ENCODE data around the gene ABTB2.

ABTB2 gene

GRCh38 chr11:34158661-34159060, 199.1 kb downstream of the ABTB2 start:
- in situ Hi-C loops (cut with HindIII; ENCODE audit: low sequenced_read_pairs), result no loop called here

GRCh38 chr11:34157163-34157562, 200.6 kb downstream of the ABTB2 start:
- in situ Hi-C loops (cut with HindIII; ENCODE audit: low sequenced_read_pairs), result no loop called here

GRCh38 chr11:34155757-34156062, 202.1 kb downstream of the ABTB2 start:
- in situ Hi-C loops (cut with HindIII; ENCODE audit: low sequenced_read_pairs), result no loop called here

GRCh38 chr11:34155057-34155756, 202.6 kb downstream of the ABTB2 start:
- in situ Hi-C loops (cut with HindIII; ENCODE audit: low sequenced_read_pairs), result no loop called here

- in situ Hi-C loops (cut with HindIII; ENCODE audit: low sequenced_read_pairs), result no loop called here
Measured at GRCh38 chr11:34154059-34154875, 203.5 kb downstream of the ABTB2 start.

GRCh38 chr11:34151916-34152845, 205.6 kb downstream of the ABTB2 start:
- in situ Hi-C loops (cut with HindIII; ENCODE audit: low sequenced_read_pairs), result no loop called here

GRCh38 chr11:34151166-34151565, 206.6 kb downstream of the ABTB2 start:
- in situ Hi-C loops (cut with HindIII; ENCODE audit: low sequenced_read_pairs), result no loop called here

GRCh38 chr11:34150494-34151151, 207.2 kb downstream of the ABTB2 start:
- in situ Hi-C loops (cut with HindIII; ENCODE audit: low sequenced_read_pairs), result no loop called here

- in situ Hi-C loops (cut with HindIII; ENCODE audit: low sequenced_read_pairs), result no loop called here
Measured at GRCh38 chr11:34149786-34150185, 208.0 kb downstream of the ABTB2 start.

GRCh38 chr11:34149274-34149673, 208.5 kb downstream of the ABTB2 start:
- in situ Hi-C loops (cut with HindIII; ENCODE audit: low sequenced_read_pairs), result no loop called here

- in situ Hi-C loops (cut with HindIII; ENCODE audit: low sequenced_read_pairs), result no loop called here
Measured at GRCh38 chr11:34148504-34149165, 209.2 kb downstream of the ABTB2 start.

- in situ Hi-C loops (cut with HindIII; ENCODE audit: low sequenced_read_pairs), result no loop called here
Measured at GRCh38 chr11:34147581-34147980, 210.2 kb downstream of the ABTB2 start.

- in situ Hi-C loops (cut with HindIII; ENCODE audit: low sequenced_read_pairs), result no loop called here
Measured at GRCh38 chr11:34146866-34147265, 210.9 kb downstream of the ABTB2 start.

- in situ Hi-C loops (cut with HindIII; ENCODE audit: low sequenced_read_pairs), result no loop called here
Measured at GRCh38 chr11:34146411-34146810, 211.4 kb downstream of the ABTB2 start.

- in situ Hi-C loops (cut with HindIII; ENCODE audit: low sequenced_read_pairs), result no loop called here
Measured at GRCh38 chr11:34145847-34146381, 211.9 kb downstream of the ABTB2 start.

GRCh38 chr11:34145073-34145472, 212.7 kb downstream of the ABTB2 start:
- in situ Hi-C loops (cut with HindIII; ENCODE audit: low sequenced_read_pairs), result no loop called here

GRCh38 chr11:34143048-34143447, 214.8 kb downstream of the ABTB2 start:
- in situ Hi-C loops (cut with HindIII; ENCODE audit: low sequenced_read_pairs), result no loop called here

GRCh38 chr11:34140149-34140548, 217.7 kb downstream of the ABTB2 start:
- in situ Hi-C loops (cut with HindIII; ENCODE audit: low sequenced_read_pairs), result no loop called here

GRCh38 chr11:34139346-34139745, 218.5 kb downstream of the ABTB2 start:
- in situ Hi-C loops (cut with HindIII; ENCODE audit: low sequenced_read_pairs), result no loop called here

GRCh38 chr11:34136420-34136819, 221.4 kb downstream of the ABTB2 start:
- in situ Hi-C loops (cut with HindIII; ENCODE audit: low sequenced_read_pairs), result no loop called here

Data from endothelial cell of hepatic sinusoid (primary cell).